Measurements from ENCODE around the gene DPAGT1.
A peak's percentile ranks its signal among the peaks of the same experiment; 100 is the strongest.

The DPAGT1 gene

GRCh38 chr11:119057000-119057769, 44.5 kb downstream of the DPAGT1 start, which contains the start of gene HYOU1:
HYOU1 (minus strand) TSS chr11:119057205; CDS start chr11:119056160, 1,045 bp downstream.
- peak; percentile 95 to 99 (median 98) for DNase-seq

GRCh38 chr11:119056421-119056999, 45.1 kb downstream of the DPAGT1 start:
- peak in 1 of 4 experiments; percentile 26 for DNase-seq

GRCh38 chr11:119055901-119056300, 45.8 kb downstream of the DPAGT1 start:
- DNase-seq = no peak

- DNase-seq = no peak
Observed at GRCh38 chr11:119054418-119054817, 47.2 kb downstream of the DPAGT1 start.

- no peak for DNase-seq
Observed at GRCh38 chr11:119052163-119052814, 49.4 kb downstream of the DPAGT1 start.

GRCh38 chr11:119051440-119052162, 50.1 kb downstream of the DPAGT1 start:
- peak in 1 of 4 experiments; percentile 14 for DNase-seq

GRCh38 chr11:119049081-119049480, 52.6 kb downstream of the DPAGT1 start:
- DNase-seq = no peak

- DNase-seq = no peak
Observed at GRCh38 chr11:119048644-119049043, 53.0 kb downstream of the DPAGT1 start.

- DNase-seq = no peak
Observed at GRCh38 chr11:119047205-119047604, 54.4 kb downstream of the DPAGT1 start.

All from activated CD4-positive, CD25-positive, alpha-beta regulatory T cell (primary cell).